Suprapubic skin (tissue), 4 donors: ENCODE measurements around the gene NCAM1.

Experiments used
- POLR2A ChIP-seq, 2 donors: fragments of 450-650 bp; IDR thresholded peaks; one replicate each; pipeline ENCODE4 v1.6.1; 2017; ENCODE audit warnings: antibody characterized with exemption in 2 of 2, mild to moderate bottlenecking in 2 of 2, moderate library complexity in 2 of 2
- POLR2AphosphoS5 ChIP-seq, 3 donors: sonication (generic); formaldehyde crosslinking; IDR thresholded peaks; one replicate each; pipeline ENCODE4 v1.6.1; 2017; ENCODE audit warnings: antibody characterized with exemption in 3 of 3

GRCh38 chr11:113314389-113315301 lies 353.4 kb downstream of the NCAM1 start, which contains the start of gene TTC12:
- TF ChIP-seq POLR2AphosphoS5 (IDR thresholded peaks at IDR 0.05) (no peak), POLR2A (IDR thresholded peaks at IDR 0.05) (no peak)
